Chondrocyte (in vitro differentiated cells): ENCODE data around the gene SLK. TPM values are rescaled to one million over a fixed set of nuclear protein-coding genes. Genes with fewer than 3 reads are reported as not detected.

Experiments used
- DNase-seq: peaks from one replicate; pipeline ENCODE4 v3.0.0; 2021; ENCODE audit warnings: mixed read lengths, low spot score
- H3K27ac Mint-ChIP-seq: one replicate; pipeline ENCODE4 v1.8.0; 2021; ENCODE audit warnings: mild to moderate bottlenecking, moderate library complexity, mixed read lengths; ENCODE audit not compliant: unreplicated experiment
- H3K27me3 Mint-ChIP-seq: 2 replicates; pipeline ENCODE4 v1.8.0; 2021; ENCODE audit warnings: low read depth, mixed read lengths
- H3K36me3 Mint-ChIP-seq: 2 replicates; pipeline ENCODE4 v1.8.0; 2021; ENCODE audit warnings: low read depth, mixed read lengths
- H3K4me1 Mint-ChIP-seq: 2 replicates; pipeline ENCODE4 v1.8.0; 2021; ENCODE audit warnings: low read depth, mild to moderate bottlenecking, mixed read lengths
- H3K4me3 Mint-ChIP-seq: one replicate; pipeline ENCODE4 v1.8.0; 2021; ENCODE audit warnings: mild to moderate bottlenecking, moderate library complexity, mixed read lengths; ENCODE audit not compliant: unreplicated experiment
- H3K9me3 Mint-ChIP-seq: 2 replicates; pipeline ENCODE4 v1.8.0; 2021; ENCODE audit warnings: low read depth, mixed read lengths
- total RNA-seq: library from RNA; stranded (reverse); gene quantifications from 3 replicates; pipeline ENCODE4 v1.2.1, GENCODE V29; 2021
- TF ChIP-seq, protein P1 (sequence below): fragments of 200-600 bp; sonication (generic); IDR thresholded peaks from 2 replicates; pipeline ENCODE4 v1.5.0; 2021; ENCODE audit warnings: antibody characterized with exemption, mild to moderate bottlenecking, moderate library complexity

Gene SLK
- total RNA-seq, 1 donor from 2014 or later: 30.9 TPM

DNA sequence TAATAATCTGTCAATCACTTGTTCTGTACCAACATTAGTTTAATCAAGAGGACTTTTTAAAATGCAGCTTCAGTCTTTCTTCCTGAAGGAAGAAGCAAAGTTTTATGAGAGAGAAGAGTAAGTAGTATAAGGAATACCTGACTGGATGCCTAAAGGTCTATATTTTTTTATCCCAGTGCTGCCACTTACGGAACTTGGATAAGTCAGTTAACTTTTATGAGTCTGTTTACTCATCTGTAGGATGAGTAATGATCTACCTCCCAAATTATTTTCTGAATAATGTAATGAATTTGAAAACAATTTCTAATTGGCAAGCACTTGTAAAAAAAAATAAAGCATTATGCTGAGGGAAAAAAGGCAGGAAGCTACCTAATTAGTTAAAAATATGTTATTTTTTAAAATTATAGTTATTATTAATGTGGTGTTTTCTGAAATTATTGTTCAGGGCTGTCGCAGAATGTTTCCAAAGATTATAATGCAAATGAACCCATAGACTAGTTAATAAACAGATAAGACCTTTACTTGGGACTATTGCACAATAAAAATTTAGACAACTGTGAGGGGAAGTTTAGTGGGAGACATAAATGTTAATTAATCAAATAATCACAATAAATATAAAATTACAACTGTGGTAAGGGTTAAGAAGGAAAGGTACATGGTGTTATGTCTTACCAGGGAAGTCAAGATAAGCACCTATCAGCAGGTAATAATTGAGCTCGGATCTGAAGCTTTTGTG is 24.6 kb downstream of the SLK start:
- Mint-ChIP-seq H3K4me1 (peaks cover 22% of the 10 kb centered on the region), H3K36me3 (peaks cover 5% of the 10 kb centered on the region), H3K4me3 (no peak overlapping the region), H3K27ac (no peak overlapping the region), H3K27me3 (no peaks in the 10 kb centered on the region), H3K9me3 (no peaks in the 10 kb centered on the region)
- TF ChIP-seq, protein P1, sequence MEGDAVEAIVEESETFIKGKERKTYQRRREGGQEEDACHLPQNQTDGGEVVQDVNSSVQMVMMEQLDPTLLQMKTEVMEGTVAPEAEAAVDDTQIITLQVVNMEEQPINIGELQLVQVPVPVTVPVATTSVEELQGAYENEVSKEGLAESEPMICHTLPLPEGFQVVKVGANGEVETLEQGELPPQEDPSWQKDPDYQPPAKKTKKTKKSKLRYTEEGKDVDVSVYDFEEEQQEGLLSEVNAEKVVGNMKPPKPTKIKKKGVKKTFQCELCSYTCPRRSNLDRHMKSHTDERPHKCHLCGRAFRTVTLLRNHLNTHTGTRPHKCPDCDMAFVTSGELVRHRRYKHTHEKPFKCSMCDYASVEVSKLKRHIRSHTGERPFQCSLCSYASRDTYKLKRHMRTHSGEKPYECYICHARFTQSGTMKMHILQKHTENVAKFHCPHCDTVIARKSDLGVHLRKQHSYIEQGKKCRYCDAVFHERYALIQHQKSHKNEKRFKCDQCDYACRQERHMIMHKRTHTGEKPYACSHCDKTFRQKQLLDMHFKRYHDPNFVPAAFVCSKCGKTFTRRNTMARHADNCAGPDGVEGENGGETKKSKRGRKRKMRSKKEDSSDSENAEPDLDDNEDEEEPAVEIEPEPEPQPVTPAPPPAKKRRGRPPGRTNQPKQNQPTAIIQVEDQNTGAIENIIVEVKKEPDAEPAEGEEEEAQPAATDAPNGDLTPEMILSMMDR: no peak
- DNase-seq: no peak

DNA sequence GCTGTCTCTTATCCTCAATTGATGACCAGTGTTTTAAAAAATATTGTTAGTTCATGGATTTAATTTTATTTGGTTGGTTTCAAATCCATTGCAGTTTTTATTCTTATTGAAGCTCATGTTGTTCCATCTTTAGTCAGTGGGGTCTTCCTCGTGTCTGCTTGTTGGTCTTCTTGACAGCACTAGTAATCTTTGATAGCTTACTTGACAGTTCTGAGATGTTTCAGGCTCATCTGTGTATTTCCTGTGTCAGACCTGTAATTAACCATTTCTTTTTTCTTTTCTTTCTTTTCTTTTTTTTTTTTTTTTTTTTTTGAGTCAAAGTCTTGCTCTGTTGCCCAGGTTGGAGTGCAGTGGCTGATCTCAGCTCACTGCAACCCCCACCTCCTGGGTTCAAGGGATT is 28.2 kb downstream of the SLK start:
- Mint-ChIP-seq H3K27ac (no peak overlapping the region), H3K4me3 (no peak overlapping the region), H3K4me1 (peaks cover 6% of the 10 kb centered on the region), H3K36me3 (peaks cover 9% of the 10 kb centered on the region), H3K27me3 (no peaks in the 10 kb centered on the region), H3K9me3 (no peaks in the 10 kb centered on the region)
- TF ChIP-seq, protein P1: no peak
- no peak for DNase-seq

DNA sequence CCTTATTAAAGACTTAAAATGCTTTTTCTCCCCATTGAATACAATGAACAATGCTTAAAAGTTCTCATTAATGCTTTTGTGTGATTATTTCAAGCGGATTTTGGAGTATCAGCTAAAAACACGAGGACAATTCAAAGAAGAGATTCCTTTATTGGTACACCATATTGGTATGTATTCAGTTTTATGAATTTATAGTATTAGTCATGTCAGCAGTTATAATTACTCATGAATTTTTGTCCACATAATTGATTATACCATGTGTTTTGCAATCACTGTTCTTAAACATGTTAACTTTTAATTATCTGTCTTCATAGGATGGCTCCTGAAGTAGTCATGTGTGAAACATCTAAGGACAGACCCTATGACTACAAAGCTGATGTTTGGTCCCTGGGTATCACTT is 31.9 kb downstream of the SLK start:
- TF ChIP-seq, protein P1: no peak
- no peak for DNase-seq
- no peaks in the 10 kb centered on the region for H3K4me1 Mint-ChIP-seq
- no peaks in the 10 kb centered on the region for H3K9me3 Mint-ChIP-seq
- H3K4me3 Mint-ChIP-seq: no peak overlapping the region
- peaks cover 23% of the 10 kb centered on the region for H3K36me3 Mint-ChIP-seq
- H3K27me3 Mint-ChIP-seq: no peaks in the 10 kb centered on the region
- no peak overlapping the region for H3K27ac Mint-ChIP-seq

DNA sequence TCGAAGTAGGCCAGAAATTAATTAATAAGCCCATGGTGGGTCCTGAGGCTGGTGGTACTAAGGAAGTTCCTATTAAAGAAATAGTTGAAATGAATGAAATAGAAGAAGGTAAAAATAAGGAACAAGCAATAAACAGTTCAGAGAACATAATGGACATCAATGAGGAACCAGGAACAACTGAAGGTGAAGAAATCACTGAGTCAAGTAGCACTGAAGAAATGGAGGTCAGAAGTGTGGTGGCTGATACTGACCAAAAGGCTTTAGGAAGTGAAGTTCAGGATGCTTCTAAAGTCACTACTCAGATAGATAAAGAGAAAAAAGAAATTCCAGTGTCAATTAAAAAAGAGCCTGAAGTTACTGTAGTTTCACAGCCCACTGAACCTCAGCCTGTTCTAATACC is 36.0 kb downstream of the SLK start:
- TF ChIP-seq, protein P1: no peak
- no peak overlapping the region for H3K4me3 Mint-ChIP-seq
- H3K9me3 Mint-ChIP-seq: no peaks in the 10 kb centered on the region
- H3K27ac Mint-ChIP-seq: no peak overlapping the region
- no peak for DNase-seq
- H3K27me3 Mint-ChIP-seq: no peaks in the 10 kb centered on the region
- no peaks in the 10 kb centered on the region for H3K4me1 Mint-ChIP-seq
- peaks cover 21% of the 10 kb centered on the region for H3K36me3 Mint-ChIP-seq

DNA sequence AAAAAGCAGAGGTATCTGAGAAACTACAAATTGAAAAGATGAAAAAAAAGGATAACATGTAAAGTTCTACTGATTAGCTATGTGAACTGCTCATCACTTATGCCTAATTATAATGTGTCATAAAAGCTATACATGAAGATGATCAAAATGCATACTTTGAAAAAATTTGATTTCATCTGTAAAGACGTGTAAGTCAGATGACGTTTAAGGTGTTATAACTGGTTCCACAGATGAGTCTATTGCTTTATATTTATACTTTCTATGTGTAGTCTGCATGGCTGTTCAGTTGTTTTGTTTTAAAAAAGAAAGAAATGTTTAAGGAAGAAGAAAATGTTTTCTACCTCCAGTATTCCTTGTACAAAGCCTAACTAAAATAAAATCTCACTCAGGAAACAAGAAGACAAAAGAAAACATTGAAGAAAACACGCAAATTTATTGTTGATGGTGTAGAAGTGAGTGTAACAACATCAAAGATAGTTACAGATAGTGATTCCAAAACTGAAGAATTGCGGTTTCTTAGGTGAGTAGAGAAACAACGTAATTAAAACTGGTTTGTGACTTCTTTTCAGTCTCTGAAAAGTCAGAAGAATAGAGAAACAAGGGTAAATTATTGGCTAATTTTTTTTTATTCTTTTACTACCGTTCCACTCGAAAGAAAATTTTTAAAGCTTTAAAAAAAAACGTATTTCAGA is 38.4 kb downstream of the SLK start:
- Mint-ChIP-seq H3K27me3 (no peaks in the 10 kb centered on the region), H3K9me3 (no peaks in the 10 kb centered on the region), H3K27ac (no peak overlapping the region), H3K4me3 (no peak overlapping the region), H3K4me1 (no peaks in the 10 kb centered on the region), H3K36me3 (peaks cover 23% of the 10 kb centered on the region)
- TF ChIP-seq, protein P1: no peak
- DNase-seq: no peak
